NCI-H526 treated with DMSO at 0.1 percent for 48 hours (cell line): Measurements from ENCODE around the gene SETBP1.

Source experiments
- DNase-seq: peaks from one replicate; lab custom pipeline; 2025; lab: John Stamatoyannopoulos, UW

Gene SETBP1

DNA sequence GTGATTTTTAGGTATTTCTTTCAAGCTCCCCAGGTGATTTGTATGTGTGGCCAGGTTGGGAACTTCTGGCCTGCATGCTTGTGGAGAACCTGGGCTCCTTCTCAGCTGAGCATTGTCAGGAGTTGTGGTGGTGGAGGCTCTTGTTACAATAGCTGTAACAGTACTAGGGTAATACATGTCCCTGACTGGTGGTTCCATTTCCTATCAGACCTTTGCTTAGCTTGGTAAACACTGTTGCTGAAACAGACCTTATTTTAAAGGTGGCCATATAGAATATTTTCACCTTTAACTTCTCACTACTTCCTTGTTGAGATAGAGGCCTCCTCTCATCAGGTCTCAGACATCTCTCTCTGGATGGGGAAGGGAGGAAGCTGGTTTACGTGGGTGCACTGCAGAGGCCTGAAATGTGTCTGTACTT is 79.2 kb downstream of the SETBP1 start:
- DNase-seq, result no peak

DNA sequence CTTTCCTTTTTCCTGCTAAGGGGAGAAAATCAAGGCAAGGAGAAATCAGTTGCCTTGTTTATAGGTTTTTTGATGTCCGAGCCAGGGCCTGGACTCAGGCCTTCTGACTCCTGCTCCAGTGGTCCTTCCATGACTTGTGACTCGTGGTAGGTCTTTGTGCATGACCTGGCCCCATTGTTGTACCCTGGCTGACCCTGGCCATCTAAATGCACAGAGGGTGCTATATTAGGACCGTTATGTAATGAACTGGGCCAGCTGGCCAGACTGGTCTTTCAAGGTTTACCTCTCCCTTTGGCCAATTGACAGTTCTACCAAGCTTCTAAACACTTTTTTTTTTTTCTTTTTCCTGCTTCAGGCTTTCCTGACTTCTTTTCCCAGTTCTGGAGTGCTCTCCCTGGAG is 81.1 kb downstream of the SETBP1 start:
- no peak for DNase-seq

DNA sequence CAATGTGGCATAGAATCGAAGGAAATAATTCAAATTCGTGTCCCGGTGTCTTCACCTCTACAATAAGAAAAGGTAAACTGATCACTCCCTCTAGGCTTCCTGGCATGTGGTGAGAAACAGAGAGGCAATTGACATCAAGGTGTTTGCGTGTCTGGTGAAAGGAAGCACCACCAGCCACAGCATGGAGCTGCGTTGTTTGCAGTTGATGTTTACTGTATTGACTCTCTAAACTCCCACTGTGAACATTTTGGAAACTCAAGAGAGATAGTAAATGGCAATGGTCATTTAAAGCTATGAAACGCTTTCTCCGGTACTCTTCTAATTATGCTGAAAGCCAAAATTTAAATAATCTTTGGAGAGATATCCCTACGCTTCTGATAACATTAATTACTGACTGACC is 82.6 kb downstream of the SETBP1 start:
- no peak for DNase-seq

DNA sequence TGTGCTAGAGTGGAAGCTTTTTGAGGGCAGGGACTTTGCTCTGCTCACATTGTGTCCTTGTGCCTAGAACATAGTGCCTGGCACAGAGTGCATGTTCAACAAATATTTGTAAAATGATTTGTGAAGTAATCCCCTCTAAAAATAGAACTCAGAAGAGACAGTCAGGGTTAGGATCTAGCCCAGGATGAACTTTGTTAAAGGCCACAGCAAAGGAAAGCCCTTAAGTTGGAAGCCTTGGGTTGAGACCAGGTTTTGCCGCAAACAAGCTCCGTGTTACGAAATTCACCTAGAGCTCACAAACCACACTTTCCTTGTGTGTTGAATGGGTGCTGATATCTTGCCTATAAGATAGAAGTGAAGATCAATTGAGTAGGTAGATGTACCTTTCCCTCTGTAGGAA is 84.2 kb downstream of the SETBP1 start:
- DNase-seq, result no peak

DNA sequence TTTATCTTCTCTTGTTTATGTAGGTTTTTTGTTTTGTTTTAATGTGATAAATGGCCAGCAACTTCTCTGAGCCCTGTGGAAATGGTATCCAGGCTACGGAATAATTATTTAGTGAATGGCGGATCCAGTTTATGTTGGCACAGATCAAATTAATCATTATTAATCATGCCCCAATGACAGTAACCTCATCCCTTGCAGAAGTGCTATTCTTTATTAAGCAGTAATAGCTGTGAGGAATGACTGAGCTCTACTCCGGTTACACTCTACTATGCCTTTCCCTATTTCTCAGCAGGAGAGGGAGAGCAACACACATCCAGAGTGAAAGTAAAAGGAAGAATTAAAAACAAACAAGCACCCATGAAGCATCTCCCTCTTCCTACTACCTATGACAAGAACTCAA is 84.8 kb downstream of the SETBP1 start:
- DNase-seq, result no peak

DNA sequence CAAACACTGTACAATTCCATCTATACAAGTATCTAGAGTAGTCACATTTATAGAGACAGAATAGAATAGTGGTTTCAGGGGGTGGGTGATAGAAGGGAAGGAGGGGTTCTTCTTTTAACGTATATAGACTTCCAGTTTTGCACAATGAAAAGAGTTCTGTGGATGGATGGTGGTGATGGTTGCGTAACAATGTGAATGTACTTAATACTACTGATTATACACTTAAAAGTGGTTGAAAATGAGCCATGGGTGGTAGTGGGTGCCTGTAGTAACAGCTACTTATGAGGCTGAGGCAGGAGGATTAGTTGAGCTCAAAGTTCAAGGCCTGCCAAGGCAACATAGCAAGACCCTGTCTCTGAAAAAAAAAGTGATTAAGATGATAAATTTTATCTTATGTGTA is 85.8 kb downstream of the SETBP1 start:
- DNase-seq, result no peak

DNA sequence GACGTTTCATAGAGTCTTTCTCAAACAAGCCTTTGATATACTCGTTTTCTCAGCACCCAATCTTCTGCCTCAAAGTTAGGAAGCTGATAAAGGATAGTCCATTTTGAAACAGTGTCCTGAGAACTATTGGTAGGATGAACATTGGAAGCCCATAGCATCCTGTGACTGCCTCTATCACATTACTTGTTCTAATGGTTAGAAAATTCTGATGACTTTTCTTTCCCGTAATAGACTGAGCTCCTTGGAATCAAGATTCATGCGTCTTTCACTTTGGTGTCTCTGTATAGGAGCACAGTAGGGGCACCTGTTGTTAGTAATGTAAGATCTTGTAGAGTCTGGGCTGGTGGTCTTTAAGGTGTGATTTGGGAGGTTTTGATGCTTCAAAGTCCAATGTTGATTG is 87.1 kb downstream of the SETBP1 start:
- DNase-seq, result no peak

DNA sequence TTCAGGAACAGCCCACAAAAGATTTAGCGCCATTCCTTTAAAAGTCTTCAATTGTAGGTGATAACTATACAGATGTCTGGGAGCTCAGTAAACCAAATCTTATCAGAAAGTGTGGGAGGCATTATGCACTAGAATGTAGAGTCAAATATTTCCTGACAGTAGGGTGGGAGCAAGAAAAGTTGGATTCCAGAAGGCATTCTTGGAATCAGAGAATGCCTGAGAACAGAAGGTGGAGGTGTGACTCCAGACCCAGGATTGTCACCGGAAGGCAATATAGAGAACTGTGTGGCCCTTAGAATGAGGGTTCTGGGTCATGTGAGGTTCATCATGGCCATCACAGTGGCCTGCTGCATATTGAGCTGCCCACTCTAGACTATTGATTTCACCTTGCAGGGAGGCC is 90.0 kb downstream of the SETBP1 start:
- no peak for DNase-seq

DNA sequence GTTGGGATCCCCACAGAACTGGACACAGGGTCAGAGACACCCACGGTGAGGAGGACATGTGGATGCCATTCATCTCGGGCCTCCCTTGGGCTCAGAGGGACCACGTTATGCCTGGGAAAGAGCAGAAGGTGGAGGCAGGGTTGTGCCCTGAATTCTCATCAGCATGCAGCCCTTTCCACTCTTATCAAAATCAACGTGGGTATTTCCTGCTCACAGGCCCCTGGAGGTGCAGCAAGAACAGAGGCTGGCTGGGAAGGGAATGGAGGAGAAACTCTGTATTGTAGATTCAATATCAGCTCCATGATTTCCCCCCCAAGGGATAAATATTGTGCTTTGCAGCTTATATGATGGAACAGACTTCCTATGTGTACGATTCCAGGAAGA is 90.9 kb downstream of the SETBP1 start:
- DNase-seq, result no peak

DNA sequence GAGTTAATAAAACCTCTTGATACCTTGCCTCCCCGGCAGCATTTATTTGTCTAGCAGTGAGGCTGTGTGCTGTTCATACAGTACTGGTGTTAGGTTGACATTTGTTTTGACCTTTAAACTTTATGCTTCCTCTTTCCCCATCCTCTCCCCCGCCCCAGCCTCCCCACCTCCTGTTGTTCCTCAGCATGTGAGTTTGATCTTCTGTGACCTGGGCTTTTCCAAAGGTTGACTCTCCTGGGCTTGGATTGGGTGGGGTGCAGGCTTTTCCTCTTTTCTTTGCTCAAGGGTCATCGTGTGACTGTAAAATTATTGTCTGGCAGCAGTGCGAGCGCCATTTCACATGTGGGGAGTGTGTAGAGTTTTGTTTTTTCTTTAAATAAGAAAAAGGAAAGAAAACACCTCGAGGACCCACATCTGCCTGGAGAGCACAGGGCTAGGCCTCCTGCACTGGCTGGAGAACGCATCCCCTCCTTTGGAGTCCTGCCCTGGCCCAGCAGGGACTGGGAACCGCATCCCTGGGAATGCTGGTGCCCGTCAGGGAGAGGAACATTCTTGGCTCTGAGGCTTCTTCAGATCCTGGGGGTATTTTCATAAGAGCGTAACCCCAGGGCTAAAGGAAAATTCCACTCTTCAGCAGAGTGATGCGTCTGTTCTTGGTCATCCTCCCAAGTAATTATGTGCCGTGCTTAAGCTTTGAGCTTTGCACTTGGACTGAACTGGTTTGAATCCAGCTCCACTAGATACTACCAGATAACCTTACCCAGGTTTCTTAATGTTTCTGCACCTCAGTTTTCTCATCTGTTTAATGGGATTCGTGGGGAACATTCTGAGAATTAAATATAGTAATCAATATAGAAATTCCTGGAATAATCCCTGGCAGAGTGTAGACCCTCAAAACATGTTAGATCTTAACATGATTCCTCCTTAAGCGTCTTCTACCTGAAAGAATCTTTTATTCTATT is 91.5 kb downstream of the SETBP1 start:
- DNase-seq, result no peak

DNA sequence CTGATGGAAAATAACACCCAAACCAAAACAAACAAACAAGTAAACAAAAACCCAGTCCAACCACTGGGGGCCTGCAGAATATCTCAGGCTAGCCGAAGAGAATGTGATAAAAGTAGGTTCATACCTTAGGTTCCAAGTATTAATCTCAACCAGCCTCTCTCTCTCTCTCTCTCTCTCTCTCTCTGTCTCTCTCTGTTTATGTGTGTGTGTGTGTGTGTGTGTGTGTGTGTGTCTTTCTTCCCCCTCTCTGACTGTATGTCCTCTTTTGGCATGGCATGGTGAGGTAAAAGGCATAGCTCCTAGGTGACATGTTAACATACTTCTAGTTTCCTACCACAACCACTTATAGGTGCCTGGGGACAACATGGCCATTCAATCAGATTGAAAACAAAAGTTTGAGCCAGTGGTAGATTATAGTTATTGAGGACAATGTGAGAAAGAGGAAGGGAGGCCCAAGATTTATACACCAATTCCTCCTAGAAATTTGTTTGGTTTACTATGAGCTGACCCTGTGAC is 93.0 kb downstream of the SETBP1 start:
- DNase-seq, result no peak

DNA sequence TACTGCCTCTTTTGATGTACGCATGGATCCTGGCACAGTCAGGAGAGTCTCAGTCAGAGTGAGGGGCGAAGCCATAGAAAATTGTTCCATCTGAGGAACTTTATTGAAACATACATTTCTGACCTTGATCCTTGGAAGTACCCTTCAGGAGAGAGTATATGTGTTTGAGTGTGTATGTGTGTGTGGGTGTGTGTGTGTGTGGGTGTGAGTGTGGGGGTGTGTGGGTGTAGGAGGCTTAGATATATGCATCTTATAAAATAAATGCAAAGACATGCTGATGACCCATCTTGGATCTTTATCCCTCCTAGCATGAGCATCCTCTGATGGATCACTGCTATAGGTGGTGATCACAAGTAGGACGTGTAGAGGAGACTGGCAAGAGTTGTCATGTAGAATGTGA is 93.5 kb downstream of the SETBP1 start:
- no peak for DNase-seq

DNA sequence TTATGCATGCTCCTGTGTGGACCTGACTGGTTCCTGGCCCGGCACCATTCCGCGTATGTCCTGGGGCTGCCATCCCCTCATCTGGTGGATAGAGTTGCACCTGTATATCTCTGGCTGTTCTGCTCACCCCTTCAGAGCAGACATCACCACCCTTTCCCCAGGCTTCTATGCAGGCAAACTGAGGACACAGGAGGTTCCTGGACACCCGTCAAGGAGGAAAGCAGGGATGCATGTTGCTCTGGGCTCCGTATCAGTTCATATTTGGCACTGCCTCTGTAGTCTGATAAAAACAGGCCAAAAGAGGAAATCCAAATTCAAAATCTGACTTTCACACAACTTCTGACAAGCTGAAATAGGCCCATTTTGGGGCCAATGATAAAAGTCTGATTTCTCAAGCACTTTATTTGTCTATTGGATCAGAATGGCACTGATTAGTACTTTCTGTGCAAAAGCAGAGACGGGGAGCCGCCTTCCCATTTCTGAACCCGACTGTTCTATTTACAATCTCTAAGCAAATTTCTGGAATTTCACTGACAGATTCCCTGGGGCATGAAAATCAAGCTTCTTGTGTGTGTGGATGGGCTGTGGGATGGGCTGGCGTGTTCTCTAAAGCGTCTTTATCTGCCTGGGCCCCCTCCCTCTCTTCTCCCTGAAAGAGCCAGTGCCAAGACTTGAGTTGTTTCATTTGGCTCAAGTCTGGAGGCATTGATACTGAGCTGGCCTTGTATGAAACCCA is 96.9 kb downstream of the SETBP1 start:
- DNase-seq, result peak; percentile 39

DNA sequence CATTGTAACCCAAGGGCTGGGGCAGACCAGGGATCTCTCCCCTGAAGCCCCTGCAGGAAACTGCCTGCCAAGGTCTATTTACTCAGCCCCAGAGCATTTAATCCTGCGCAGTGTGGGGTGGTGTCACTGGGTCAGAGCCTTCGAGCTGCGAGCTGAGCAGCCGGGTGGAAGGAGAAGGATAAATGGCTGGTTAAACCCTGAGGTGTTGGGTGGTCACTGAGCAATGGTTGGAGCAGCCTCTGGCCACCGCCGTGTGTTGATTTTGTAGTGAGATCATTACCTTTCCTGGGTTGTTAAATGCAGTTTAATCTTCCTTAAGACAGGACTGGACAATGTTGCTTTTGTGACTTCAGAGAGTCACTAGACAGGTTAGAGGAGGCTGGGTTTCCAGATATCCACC is 98.1 kb downstream of the SETBP1 start:
- DNase-seq, result no peak

DNA sequence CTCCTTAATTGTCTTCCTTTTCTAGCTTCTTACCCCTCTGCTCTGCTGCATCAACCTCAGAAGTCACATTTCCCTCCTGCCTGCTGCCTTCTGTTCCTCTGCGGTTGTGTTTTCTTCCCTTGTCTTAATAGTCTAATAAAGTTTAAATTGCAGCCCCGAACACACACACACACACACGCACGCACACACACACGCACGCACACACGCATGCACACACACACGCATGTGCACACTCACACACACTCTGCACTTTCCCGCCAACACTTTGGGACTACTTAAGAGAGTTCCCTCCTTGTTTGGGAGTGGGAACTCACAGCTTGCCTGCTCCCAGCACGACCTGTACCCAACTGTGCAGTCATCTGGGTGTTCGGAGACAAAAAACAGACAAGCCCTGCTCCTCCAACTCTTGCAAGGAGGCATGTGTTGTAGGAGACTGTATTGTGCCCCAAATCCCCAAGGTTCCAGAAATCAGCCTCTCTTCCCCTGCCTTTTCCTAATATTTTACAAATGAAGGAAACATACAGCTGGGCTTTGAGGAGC is 99.1 kb downstream of the SETBP1 start:
- DNase-seq, result no peak

DNA sequence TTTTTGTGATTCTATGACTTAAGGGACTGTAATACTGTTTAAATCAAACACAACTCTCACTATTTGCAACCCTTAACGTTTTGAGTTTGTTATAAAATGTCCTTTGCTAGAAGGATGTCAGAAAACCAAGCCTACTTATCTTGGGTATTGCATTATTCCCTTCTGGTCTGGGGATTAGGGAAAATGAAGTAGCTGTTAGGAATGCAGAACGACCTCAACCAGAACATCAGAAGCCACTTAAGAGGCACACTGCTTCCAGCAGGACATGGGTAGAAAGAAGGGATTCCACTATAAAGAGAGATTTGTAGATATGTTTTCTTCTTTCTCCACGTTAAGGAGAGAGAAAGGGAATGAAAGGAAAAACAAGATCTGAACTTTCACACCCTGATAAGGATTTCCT is 101.2 kb downstream of the SETBP1 start:
- DNase-seq, result no peak

DNA sequence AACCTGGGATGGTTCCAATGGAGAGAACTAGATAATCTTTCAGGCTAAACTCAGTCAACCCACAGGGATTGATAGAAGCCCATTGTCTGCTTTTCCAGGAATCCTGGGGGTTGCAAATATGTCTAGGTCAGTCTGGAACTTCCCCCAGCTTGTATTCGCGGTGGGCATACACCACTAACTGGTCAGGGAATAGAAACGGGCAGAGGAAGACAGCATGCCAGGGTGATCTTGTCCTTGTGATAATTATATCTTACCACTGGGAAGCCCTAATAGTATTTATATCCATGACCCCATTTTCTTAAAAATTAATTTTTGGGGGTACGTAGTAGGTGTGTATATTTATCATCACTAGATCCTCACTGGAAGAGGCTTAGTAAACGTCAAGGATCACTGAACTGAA is 101.9 kb downstream of the SETBP1 start:
- no peak for DNase-seq

DNA sequence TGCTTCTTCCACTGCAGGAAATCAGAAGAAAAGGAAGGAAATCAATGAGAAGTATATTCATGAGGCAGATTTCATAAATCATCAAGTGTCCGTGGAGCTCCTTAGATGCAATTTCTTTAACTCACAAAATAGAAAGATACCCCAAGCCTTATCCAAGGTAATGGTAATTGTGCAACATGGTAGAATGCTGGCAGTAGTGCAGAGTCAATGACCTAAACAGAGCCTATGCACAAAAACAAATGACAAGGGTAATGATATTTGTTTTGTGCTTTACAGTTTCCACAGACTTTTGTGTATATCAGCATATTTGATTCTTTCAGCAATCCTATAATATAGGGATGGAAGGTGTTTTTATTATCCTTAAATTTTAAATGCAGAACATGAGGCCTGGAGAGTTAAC is 102.7 kb downstream of the SETBP1 start:
- no peak for DNase-seq

DNA sequence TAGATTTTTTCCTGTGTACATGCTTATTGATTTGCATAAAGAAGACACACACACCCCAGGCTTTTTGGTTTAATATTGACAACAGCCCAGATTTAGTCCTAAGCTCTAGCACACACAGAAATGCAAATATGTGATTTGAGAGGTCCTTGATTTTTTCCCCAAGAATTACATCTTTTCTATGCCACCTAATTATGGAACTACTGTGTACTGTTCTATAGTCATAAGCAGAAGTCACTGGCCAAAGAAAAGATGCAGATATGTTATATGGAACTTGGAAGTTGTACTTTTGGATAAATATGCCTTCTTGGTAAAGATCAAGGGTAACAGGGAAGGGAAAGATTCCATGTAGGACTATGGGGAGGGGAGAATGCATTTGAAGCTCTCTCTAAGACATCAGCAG is 105.6 kb downstream of the SETBP1 start:
- no peak for DNase-seq

DNA sequence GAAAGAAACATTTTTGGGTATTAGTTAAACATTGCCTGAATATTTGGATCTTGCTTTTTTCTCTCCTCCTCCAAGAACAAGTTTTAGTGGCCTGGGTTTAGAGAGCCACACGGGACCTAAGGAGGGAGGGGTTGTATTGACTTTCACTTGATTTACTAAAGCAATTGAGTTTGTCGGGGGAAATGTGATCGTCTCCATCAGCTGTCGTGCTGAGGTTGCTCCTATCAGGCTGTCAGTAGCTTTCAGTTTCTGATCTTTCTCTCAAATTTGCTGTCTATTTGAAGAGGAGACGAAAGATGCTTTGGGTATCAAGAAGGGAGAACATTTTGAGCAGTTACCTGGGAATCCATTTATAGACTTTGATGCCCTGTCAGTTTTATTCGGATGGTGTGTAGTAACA is 106.0 kb downstream of the SETBP1 start:
- DNase-seq, result no peak

DNA sequence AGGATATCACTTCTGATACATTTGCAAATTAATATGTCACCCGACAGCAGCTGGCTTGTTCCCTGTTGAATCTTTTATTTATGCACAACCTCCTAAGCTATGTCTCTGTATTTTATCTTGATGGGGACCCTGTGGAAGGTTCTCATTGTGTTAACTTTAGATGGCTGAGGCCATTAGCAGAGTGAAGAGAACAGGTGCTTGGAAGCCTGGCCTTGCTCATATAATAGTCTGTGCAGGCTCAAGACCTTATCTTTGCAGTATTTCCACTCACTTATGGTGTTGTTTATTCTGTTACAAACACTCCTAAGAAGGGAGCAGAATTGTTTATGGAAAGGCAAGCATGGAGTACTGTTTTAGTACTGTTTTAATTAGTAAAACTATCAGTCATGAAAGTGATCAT is 107.6 kb downstream of the SETBP1 start:
- no peak for DNase-seq

DNA sequence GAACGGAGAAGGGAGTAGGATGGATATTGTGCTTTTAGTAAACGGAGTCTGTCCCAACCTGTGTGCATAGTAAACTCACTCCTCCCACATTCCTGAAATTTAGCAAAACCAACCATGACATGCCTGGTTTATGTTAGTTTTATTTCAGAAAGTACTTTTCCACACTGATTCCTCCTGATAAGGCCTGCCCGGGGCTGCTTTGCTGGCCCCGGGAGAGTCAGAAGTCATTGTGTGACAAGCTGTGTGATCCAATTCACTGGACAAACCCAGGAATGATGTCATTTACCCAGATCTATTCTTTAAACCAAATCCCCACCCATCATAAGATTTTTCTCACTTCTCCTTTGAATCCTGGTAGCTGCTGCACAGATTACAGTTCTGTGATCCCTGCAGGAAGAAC is 109.0 kb downstream of the SETBP1 start:
- DNase-seq, result no peak

DNA sequence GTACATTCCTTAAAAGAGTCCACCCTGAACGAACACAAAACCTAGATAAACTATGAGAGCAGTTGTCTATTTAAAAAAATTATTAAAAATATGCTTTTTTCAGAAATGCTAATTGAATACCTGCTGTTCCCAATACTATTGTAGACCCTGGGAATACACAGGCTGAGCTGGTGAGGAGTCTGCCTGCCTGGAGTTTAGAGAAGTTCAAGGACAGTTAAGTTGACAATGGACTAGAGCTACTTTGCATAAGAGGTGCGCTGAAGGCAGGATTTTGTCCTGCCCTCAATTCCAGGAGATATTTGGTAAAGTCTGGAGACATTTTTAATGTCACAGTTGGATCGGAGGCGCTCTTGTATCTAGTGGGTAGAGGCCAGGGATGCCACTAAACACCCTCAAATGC is 110.2 kb downstream of the SETBP1 start:
- DNase-seq, result no peak
